Tibial nerve (tissue), 4 donors: ENCODE measurements around the gene RIOX2.

Source experiments
- EP300 ChIP-seq, 2 donors: sonication (generic); formaldehyde crosslinking; IDR thresholded peaks; one replicate each; pipeline ENCODE4 v1.6.1; 2017; ENCODE audit warnings: antibody characterized with exemption in 2 of 2, mild to moderate bottlenecking in 1 of 2
- POLR2A ChIP-seq, 2 donors: fragments of 450-650 bp; IDR thresholded peaks; one replicate each; pipeline ENCODE4 v1.6.1; 2017; ENCODE audit warnings: antibody characterized with exemption in 2 of 2, mild to moderate bottlenecking in 2 of 2, moderate library complexity in 2 of 2
- TF ChIP-seq, protein P1 (sequence below), 5 experiments: fragments of 200-600 bp in 3 of 5; fragments of 450-650 bp in 2 of 5; sonication (generic) in 3 of 5; IDR thresholded peaks; one replicate each; pipeline ENCODE4 v1.5.1; 2016 to 2019; ENCODE audit warnings: antibody characterized with exemption in 5 of 5, mild to moderate bottlenecking in 3 of 5, moderate library complexity in 2 of 5

DNA sequence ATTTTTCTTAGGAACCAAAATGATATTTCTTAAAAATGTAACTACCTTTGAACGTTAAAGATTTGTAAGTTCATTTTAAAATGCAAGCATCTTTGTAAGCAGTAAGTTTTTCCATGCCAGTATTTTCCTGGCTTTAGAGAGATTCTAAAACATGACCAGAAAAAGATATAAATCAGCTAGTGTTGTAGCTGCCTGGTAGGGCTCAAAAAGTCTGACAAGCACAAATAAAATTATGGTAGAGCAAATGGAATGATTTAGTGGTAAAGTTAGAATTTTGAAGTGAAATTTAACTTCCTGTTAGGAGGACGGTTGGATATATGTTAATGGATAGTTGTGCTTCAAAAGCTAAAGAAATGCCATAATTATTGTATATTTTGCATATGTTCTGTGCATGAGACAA, 33.2 kb upstream of the RIOX2 start:
- TF ChIP-seq, protein P1, sequence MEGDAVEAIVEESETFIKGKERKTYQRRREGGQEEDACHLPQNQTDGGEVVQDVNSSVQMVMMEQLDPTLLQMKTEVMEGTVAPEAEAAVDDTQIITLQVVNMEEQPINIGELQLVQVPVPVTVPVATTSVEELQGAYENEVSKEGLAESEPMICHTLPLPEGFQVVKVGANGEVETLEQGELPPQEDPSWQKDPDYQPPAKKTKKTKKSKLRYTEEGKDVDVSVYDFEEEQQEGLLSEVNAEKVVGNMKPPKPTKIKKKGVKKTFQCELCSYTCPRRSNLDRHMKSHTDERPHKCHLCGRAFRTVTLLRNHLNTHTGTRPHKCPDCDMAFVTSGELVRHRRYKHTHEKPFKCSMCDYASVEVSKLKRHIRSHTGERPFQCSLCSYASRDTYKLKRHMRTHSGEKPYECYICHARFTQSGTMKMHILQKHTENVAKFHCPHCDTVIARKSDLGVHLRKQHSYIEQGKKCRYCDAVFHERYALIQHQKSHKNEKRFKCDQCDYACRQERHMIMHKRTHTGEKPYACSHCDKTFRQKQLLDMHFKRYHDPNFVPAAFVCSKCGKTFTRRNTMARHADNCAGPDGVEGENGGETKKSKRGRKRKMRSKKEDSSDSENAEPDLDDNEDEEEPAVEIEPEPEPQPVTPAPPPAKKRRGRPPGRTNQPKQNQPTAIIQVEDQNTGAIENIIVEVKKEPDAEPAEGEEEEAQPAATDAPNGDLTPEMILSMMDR (IDR thresholded peaks at IDR 0.05), result no peak
- TF ChIP-seq EP300 (IDR thresholded peaks at IDR 0.05), result no peak
- no peak for TF ChIP-seq POLR2A (IDR thresholded peaks at IDR 0.05)
